Lower lobe of right lung (tissue), 2 donors: ENCODE measurements around the gene PDK2. TPM values are rescaled to one million over a fixed set of nuclear protein-coding genes. Genes with fewer than 3 reads are reported as not detected.

Experiments
- ATAC-seq, 2 donors: fragments of 200-7000 bp; cut with Tn5 transposase; one replicate each; pipeline ENCODE4 v1.9.1; 2020 to 2022; ENCODE audit warnings: mild to moderate bottlenecking in 2 of 2, moderate library complexity in 2 of 2
- DNase-seq: peaks from one replicate; pipeline ENCODE4 v3.0.0-alpha.2; 2020
- H3K27ac ChIP-seq: fragments of 200-600 bp; one replicate; pipeline ENCODE4 v1.8.0; 2022
- H3K27me3 ChIP-seq: fragments of 200-600 bp; one replicate; pipeline ENCODE4 v1.8.0; 2022; ENCODE audit warnings: low read depth
- H3K36me3 ChIP-seq: fragments of 200-600 bp; one replicate; pipeline ENCODE4 v1.8.0; 2022; ENCODE audit warnings: mild to moderate bottlenecking
- H3K4me1 ChIP-seq: fragments of 200-600 bp; one replicate; pipeline ENCODE4 v1.8.0; 2022
- H3K4me3 ChIP-seq: fragments of 200-600 bp; one replicate; pipeline ENCODE4 v1.8.0; 2022; ENCODE audit warnings: mild to moderate bottlenecking
- H3K9me3 ChIP-seq: fragments of 200-600 bp; one replicate; pipeline ENCODE4 v1.8.0; 2022
- intact Hi-C: fragments of 100-400 bp; cut with DNase I; formaldehyde crosslinking; loops from one replicate; pipeline ENCODE4 v1.11.0; 2022
- total RNA-seq: library from RNA; stranded (reverse); fragmentation: NEBNext Ultra II Directional; extraction: Animal tissue kit (Norgen Biotek cat#: 25700); gene quantifications from one replicate; pipeline ENCODE4 v1.2.1, GENCODE V29; 2021
- TF ChIP-seq, protein P1 (sequence below): fragments of 200-600 bp; IDR thresholded peaks from one replicate; pipeline ENCODE4 v1.8.0; 2022; ENCODE audit warnings: antibody characterized with exemption, mild to moderate bottlenecking
- donor health status: DM: no; HTN: yes; CAD: no; lungs with severe emphysema.

Gene PDK2
- total RNA-seq, 1 donor from 2014 or later, result 35.7 TPM

GRCh38 chr17:50080096-50080480, 15.1 kb upstream of the PDK2 start:
- no peak overlapping the region for H3K4me3 ChIP-seq
- no peaks in the 10 kb centered on the region for H3K27me3 ChIP-seq
- no peak for ATAC-seq
- intact Hi-C loops, result loop anchor here (10.0 kb wide), 1 partner anchor 55 kb away; no protein-coding TSS in a partner anchor
- no peaks in the 10 kb centered on the region for H3K4me1 ChIP-seq
- TF ChIP-seq, protein P1, sequence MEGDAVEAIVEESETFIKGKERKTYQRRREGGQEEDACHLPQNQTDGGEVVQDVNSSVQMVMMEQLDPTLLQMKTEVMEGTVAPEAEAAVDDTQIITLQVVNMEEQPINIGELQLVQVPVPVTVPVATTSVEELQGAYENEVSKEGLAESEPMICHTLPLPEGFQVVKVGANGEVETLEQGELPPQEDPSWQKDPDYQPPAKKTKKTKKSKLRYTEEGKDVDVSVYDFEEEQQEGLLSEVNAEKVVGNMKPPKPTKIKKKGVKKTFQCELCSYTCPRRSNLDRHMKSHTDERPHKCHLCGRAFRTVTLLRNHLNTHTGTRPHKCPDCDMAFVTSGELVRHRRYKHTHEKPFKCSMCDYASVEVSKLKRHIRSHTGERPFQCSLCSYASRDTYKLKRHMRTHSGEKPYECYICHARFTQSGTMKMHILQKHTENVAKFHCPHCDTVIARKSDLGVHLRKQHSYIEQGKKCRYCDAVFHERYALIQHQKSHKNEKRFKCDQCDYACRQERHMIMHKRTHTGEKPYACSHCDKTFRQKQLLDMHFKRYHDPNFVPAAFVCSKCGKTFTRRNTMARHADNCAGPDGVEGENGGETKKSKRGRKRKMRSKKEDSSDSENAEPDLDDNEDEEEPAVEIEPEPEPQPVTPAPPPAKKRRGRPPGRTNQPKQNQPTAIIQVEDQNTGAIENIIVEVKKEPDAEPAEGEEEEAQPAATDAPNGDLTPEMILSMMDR, result no peak
- H3K36me3 ChIP-seq, result peaks cover 97% of the 10 kb centered on the region
- DNase-seq, result no peak
- H3K9me3 ChIP-seq, result no peaks in the 10 kb centered on the region
- H3K27ac ChIP-seq, result no peak overlapping the region

- Histone ChIP-seq H3K4me1 (no peaks in the 10 kb centered on the region), H3K27me3 (no peaks in the 10 kb centered on the region), H3K36me3 (peaks cover 94% of the 10 kb centered on the region), H3K4me3 (no peak overlapping the region), H3K9me3 (no peaks in the 10 kb centered on the region), H3K27ac (no peak overlapping the region)
- TF ChIP-seq, protein P1, result no peak
- intact Hi-C loops, result loop anchor here (10.0 kb wide), 1 partner anchor 56 kb away; no protein-coding TSS in a partner anchor
- ATAC-seq (peak in 1 of 2 donors; percentile 26), DNase-seq (peak; percentile 32)
Measured at GRCh38 chr17:50080827-50081226, 14.3 kb upstream of the PDK2 start.

- intact Hi-C loops, result loop anchor here (10.0 kb wide), 1 partner anchor 57 kb away; no protein-coding TSS in a partner anchor
- H3K27ac ChIP-seq, result no peak overlapping the region
- H3K4me1 ChIP-seq, result no peaks in the 10 kb centered on the region
- TF ChIP-seq, protein P1, result no peak
- no peak for DNase-seq
- no peaks in the 10 kb centered on the region for H3K27me3 ChIP-seq
- no peak overlapping the region for H3K4me3 ChIP-seq
- H3K36me3 ChIP-seq, result peaks cover 90% of the 10 kb centered on the region
- H3K9me3 ChIP-seq, result no peaks in the 10 kb centered on the region
- no peak for ATAC-seq
Measured at GRCh38 chr17:50081757-50082156, 13.4 kb upstream of the PDK2 start.

DNA sequence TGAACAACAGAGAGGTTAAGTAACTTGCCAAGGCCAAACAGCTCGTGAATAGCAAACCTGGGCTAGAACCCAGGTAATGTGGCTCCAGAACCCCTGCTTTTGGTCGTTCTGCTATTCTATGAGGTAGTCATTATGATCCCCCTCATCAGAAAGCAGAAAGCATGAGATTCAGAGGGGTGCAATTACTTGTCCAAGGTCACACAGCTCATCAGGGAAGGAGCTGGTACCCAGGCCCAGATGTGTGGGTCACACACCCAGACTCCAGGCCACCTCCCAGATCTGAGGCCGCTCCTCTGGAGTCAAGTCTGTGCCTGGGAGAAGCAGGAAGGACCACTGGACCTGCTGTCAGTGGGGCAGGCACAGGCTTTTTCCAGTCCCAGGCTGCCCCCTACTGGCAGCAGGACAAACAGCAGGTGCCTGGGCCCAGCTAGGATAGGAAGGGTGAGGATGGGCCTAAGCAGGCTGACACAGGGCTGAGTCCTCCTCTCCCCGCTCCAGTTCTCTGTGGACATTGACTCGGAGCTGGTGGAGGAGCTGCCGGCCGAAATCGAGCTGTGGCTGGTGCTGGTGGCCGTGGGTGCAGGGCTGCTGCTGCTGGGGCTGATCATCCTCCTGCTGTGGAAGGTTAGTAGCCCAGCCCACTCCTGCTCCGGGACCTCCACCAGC, 7.8 kb upstream of the PDK2 start:
- intact Hi-C loops, result loop anchor here (10.0 kb wide), 1 partner anchor 63 kb away; no protein-coding TSS in a partner anchor
- ATAC-seq, result peak; percentile 81 to 87

DNA sequence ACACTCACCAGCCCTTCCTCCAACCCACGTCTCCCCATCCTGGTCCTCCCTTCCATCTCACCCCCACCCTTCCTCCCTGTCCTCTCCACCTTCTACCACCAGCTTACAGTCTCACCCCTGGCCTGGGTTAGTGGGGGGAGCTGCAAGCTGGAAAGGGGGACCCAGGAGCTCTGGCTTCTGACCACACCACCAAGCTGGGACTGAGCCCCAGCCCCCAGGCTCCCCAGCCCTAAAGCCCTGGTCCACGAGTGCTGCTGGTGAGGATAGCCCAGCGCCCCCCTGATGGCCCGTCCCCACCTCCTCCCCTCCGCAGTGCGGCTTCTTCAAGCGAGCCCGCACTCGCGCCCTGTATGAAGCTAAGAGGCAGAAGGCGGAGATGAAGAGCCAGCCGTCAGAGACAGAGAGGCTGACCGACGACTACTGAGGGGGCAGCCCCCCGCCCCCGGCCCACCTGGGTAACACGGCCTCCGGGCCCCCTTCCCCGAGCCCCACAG, 7.2 kb upstream of the PDK2 start:
- TF ChIP-seq, protein P1, result no peak
- Histone ChIP-seq H3K9me3 (no peaks in the 10 kb centered on the region), H3K27ac (no peak overlapping the region), H3K36me3 (peaks cover 74% of the 10 kb centered on the region), H3K4me1 (no peaks in the 10 kb centered on the region), H3K27me3 (no peaks in the 10 kb centered on the region), H3K4me3 (no peak overlapping the region)
- DNase-seq (peak; percentile 35), ATAC-seq (peak; percentile 1 to 16)
- intact Hi-C loops, result loop anchor here (10.0 kb wide), 1 partner anchor 63 kb away; no protein-coding TSS in a partner anchor

More for the DNA sequence above, 7.8 kb upstream of the PDK2 start:
- H3K27me3 ChIP-seq, result no peaks in the 10 kb centered on the region
- peak; percentile 80 for DNase-seq
- no peak overlapping the region for H3K27ac ChIP-seq
- no peak overlapping the region for H3K4me3 ChIP-seq
- TF ChIP-seq, protein P1, result peak; percentile 99
- no peaks in the 10 kb centered on the region for H3K9me3 ChIP-seq
- no peaks in the 10 kb centered on the region for H3K4me1 ChIP-seq
- peaks cover 80% of the 10 kb centered on the region for H3K36me3 ChIP-seq
